CD4-positive, alpha-beta T cell treated with Interleukin-10 for 1 hour (primary cell): ENCODE data around the gene BACH1.
"Not testable (repeated sequence)": the region's sequence is repeated elsewhere in the genome, so short reads cannot be mapped to it uniquely, and the experiment has no call there.

Source experiments
- DNase-seq: peaks from one replicate; pipeline ENCODE4 v3.0.0-alpha.2; 2020

BACH1 gene

GRCh38 chr21:29349702-29350101 is 51.0 kb downstream of the BACH1 start:
- DNase-seq, result no peak

GRCh38 chr21:29350246-29350779 is 51.6 kb downstream of the BACH1 start:
- DNase-seq, result no peak

DNA sequence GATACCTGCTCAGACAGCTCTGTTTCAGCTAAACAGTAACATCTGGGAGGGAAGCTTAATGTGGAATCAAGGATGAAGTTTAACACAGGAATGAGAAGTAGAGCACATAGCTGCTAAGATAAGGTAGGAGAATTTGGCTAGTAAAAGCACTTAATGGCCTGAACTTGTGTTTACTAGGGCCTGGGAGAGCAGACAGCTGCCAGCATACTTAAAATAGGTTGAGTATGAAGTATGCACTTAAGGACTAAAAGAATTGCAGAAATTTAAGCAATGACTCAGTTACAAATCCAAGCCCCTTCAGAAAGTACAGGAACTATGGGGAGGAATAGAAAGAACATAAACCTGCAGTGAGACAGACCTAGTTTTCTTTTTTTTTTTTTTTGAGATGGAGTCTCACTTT is 53.0 kb downstream of the BACH1 start:
- DNase-seq, result no peak

- not testable (repeated sequence) for DNase-seq
Measured at GRCh38 chr21:29355043-29355710, 56.5 kb downstream of the BACH1 start.

- DNase-seq, result not testable (repeated sequence)
Measured at GRCh38 chr21:29356291-29356690, 57.6 kb downstream of the BACH1 start.

DNA sequence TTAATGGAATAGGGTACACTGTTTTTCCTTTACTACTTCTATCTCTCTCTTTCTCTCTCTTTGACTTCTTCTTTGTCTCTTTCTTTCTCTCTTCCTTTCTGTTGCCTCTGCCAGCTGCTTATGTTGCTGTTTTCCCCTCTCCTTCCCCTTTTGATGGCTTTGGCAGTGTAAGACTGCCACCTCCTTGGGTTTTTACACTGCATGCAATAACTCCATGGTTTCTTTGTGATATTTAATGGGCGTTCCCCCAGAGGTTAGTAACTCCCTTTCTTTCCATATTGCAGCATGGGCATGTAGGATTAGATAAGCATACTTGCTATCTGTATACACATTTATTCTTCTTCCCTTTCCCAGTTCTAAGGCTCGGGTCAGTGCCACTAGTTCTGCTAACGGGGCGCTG is 58.1 kb downstream of the BACH1 start:
- DNase-seq, result not testable (repeated sequence)

DNA sequence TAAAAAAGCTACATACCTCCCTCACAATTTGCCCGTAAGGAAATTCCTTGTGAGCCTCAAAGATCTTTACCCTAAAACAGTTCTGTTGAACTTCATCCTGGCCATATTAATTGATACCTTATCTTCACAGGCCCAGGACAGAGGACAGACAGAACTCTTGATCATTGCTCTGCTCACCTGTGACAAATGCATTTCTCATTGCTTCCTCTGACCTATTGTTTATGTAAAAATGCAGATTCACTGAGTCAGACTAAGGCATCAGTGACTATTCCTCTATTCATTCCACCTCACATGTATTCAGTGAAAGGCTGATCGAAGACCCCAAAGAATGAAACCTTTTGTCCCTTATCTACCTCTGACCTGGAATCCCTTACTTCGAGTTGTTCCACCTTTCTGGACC is 61.0 kb downstream of the BACH1 start:
- DNase-seq, result no peak

- DNase-seq, result peak; percentile 38
Measured at GRCh38 chr21:29360799-29361765, 62.4 kb downstream of the BACH1 start.

- DNase-seq, result no peak
Measured at GRCh38 chr21:29362758-29363157, 64.0 kb downstream of the BACH1 start.

- no peak for DNase-seq
Measured at GRCh38 chr21:29365661-29366265, 67.0 kb downstream of the BACH1 start.

GRCh38 chr21:29366532-29366931 is 67.8 kb downstream of the BACH1 start:
- no peak for DNase-seq

DNA sequence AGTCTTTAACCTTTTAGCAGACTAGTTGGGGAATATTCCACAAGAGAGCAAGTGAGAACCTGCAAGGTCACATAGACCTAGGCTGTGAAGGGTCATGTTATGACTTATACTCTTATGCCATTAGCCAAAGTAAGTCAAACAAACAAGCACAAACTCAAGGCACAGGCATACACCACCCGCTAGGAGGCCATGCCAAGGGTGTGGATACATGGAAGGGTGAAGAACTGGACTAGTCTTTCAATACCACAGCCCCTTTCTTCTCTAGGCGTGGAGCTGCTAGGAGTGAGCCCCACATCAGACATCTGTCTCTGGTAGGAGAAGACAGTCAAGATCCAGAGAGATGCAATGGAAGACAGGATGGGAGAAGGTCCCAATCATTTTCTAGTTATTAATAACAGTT is 68.6 kb downstream of the BACH1 start:
- no peak for DNase-seq

- no peak for DNase-seq
Measured at GRCh38 chr21:29368906-29369305, 70.2 kb downstream of the BACH1 start.

GRCh38 chr21:29371464-29371863 is 72.7 kb downstream of the BACH1 start:
- no peak for DNase-seq

- DNase-seq, result peak; percentile 80
Measured at GRCh38 chr21:29372063-29372802, 73.5 kb downstream of the BACH1 start.

GRCh38 chr21:29374481-29374880 is 75.8 kb downstream of the BACH1 start:
- no peak for DNase-seq

GRCh38 chr21:29376556-29376955 is 77.8 kb downstream of the BACH1 start:
- DNase-seq, result peak; percentile 58

DNA sequence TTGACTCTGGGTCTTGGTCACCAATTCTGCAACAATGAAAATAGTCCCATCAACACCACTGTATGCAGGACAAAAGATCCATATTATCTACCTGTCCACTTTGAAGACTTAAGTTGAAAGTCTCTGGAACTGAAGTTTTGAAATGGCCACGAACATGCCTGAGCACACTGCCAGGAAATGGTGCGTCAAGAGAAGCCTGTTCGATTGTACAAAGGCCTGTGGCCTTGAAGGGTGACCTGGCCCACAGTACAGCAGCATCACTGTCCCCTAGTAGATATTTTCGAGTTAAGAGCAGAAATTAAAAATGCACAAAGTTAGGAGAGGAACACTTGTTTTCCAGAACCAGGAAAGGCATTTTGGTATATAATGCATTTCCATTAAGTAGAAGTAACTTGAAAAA is 78.5 kb downstream of the BACH1 start:
- DNase-seq, result no peak

- DNase-seq, result no peak
Measured at GRCh38 chr21:29378832-29379231, 80.1 kb downstream of the BACH1 start.

DNA sequence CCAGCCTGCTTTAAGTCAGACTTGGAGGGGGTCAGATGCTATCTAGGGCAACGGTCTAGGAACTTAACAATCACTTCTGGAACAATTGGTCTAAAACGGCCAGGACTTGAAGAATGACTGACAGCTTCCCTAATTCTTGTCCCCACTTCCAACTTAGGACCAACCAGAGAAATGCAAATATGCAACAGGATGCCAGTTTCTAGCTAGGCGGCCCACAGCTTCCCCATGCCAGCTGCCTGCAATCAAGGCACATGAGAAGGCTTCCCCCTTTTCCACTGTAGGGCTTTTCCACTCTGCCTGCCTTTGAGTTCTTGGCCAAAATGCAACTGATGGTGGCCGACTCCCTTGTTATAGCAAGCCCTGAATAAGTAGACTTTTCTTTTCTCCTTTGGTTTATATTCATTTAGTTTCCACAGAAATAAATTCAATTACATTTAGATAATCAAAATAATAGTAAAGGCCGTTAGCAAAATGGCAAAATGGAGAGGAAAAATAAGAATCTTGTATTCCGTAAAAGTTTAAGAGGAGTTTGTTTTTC is 80.9 kb downstream of the BACH1 start:
- no peak for DNase-seq

DNA sequence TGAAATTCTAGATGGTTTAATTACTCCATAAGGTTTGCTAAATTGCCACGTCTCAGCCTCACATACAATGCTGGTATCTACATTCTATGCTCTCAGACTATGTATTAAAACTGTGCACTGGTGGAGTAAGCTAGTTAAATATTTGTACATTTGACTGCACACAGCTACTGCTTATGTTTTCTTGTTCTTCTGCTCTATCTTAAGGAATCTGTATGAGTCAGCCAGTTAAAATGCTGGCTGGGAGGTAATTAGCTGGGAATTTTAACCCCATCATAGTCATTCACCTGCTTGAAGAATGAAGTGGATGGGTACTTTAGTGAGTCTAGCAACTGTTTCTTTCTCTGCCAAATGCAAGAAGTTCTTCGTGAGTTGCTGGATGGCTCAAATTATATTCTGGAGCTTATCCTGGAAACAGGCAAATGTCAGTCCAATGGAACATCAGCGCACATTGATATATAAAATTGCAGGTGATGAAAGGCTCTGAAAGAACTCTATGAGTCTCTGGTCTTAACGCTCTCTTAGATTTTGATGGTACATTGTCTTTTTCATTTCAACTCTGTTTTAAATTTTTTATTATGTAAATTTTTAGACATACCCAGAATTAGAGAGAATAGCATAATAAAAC is 83.4 kb downstream of the BACH1 start:
- DNase-seq, result no peak
